K562 (cell line): Measurements from ENCODE around the gene BRD4. TPM values are rescaled to one million over a fixed set of nuclear protein-coding genes. Genes with fewer than 3 reads are reported as not detected.

ENCODE experiments used
- ATAC-seq: fragments of 200-7000 bp; cut with Tn5 transposase; 3 replicates; pipeline ENCODE4 v1.9.1; 2020; ENCODE audit warnings: moderate library complexity
- BruUV-seq: library from RNA; stranded (reverse); fragments of 400-500 nt; replicated peaks from 2 replicates; lab custom pipeline; 2021; lab: Mats Ljungman, UMichigan
- CTCF ChIA-PET: fragments of 300-600 bp; formaldehyde crosslinking; extraction: SDS; loops from one replicate; lab custom pipeline; 2021; ENCODE audit warnings: low intra/inter-chr PET ratio; lab: Yijun Ruan, JAX
- POLR2A ChIA-PET: fragments of 300-600, 350-650 bp; sonication (Branson Sonifier 250); formaldehyde crosslinking; extraction: SDS; loops from one replicate; lab custom pipeline; 2021; ENCODE audit warnings: antibody characterized with exemption, inconsistent platforms; lab: Yijun Ruan, JAX
- DNase-seq, 4 experiments: peaks; one replicate each; pipeline versions ENCODE4 v3.0.0 to v3.0.0-alpha.2; 2011 to 2018; ENCODE audit warnings: low spot score in 3 of 4, mixed read lengths in 3 of 4; ENCODE audit errors: extremely low read depth in 1 of 4
- FAIRE-seq: peaks from 2 replicates; lab custom pipeline; 2011; peaks lifted over from hg19 to GRCh38; lab: Jason Lieb, UNC
- H2AFZ ChIP-seq: 2 replicates; pipeline ENCODE4 v1.6.0; 2011; ENCODE audit warnings: low read depth, low read length, control low read depth, inconsistent platforms
- H3K27ac ChIP-seq: fragments of 200-600 bp; 3 replicates; pipeline ENCODE4 v1.8.0; 2011; ENCODE audit warnings: low read depth, mild to moderate bottlenecking, control low read depth, inconsistent platforms, low read length, moderate library complexity, mixed read lengths; ENCODE audit errors: extremely low read depth
- H3K27me3 ChIP-seq, 2 experiments: fragments of 300-600 bp in 1 of 2; 2 replicates in 1 of 2; 3 replicates in 1 of 2; pipeline versions ENCODE4 v1.6.0 to v1.8.0; 2011; ENCODE audit warnings: inconsistent platforms in 2 of 2, low read length in 2 of 2, mild to moderate bottlenecking in 1 of 2, mixed read lengths in 1 of 2, moderate library complexity in 1 of 2; ENCODE audit not compliant: control insufficient read depth in 2 of 2, insufficient read depth in 2 of 2
- H3K36me3 ChIP-seq: fragments of 300-600 bp; 3 replicates; pipeline ENCODE4 v1.8.0; 2011; ENCODE audit warnings: mild to moderate bottlenecking, low read length, inconsistent platforms; ENCODE audit not compliant: control insufficient read depth, insufficient read depth
- H3K4me1 ChIP-seq, 2 experiments: fragments of 200-600 bp in 1 of 2; replicated peaks in 1 of 2; 2 replicates in 1 of 2; 3 replicates in 1 of 2; pipeline versions ENCODE4 v1.5.1 to v1.8.0; 2011; ENCODE audit warnings: inconsistent platforms in 2 of 2, low read length in 2 of 2, mild to moderate bottlenecking in 1 of 2, mixed read lengths in 1 of 2, moderate library complexity in 1 of 2; ENCODE audit not compliant: control insufficient read depth in 2 of 2, insufficient read depth in 2 of 2
- H3K4me2 ChIP-seq: 2 replicates; pipeline ENCODE4 v1.6.1; 2011; ENCODE audit warnings: low read length, control low read depth, inconsistent platforms, mixed read lengths; ENCODE audit not compliant: insufficient read depth
- H3K4me3 ChIP-seq: fragments of 200-600 bp; sonication (generic), shearing (Covaris generic); 2 replicates; pipeline ENCODE4 v1.5.1; 2016; ENCODE audit warnings: control low read depth, inconsistent platforms
- H3K79me2 ChIP-seq: fragments of 200-600 bp; 3 replicates; pipeline ENCODE4 v1.8.0; 2011; ENCODE audit warnings: low read length, inconsistent platforms; ENCODE audit not compliant: control insufficient read depth, insufficient read depth
- H3K9ac ChIP-seq, 2 experiments: 2 replicates each; pipeline versions ENCODE4 v1.6.0 to v1.6.1; 2011; ENCODE audit warnings: low read depth in 2 of 2, low read length in 2 of 2, control low read depth in 1 of 2, inconsistent platforms in 1 of 2, mild to moderate bottlenecking in 1 of 2, mixed read lengths in 1 of 2; ENCODE audit not compliant: insufficient read depth in 1 of 2
- H3K9me1 ChIP-seq: one replicate; pipeline ENCODE4 v1.6.0; 2011; ENCODE audit warnings: inconsistent platforms, mild to moderate bottlenecking, low read length, moderate library complexity; ENCODE audit not compliant: control insufficient read depth, insufficient read depth
- H3K9me3 ChIP-seq: replicated peaks from 2 replicates; pipeline ENCODE4 v1.5.1; 2011; ENCODE audit warnings: low read depth, low read length, inconsistent platforms; ENCODE audit not compliant: control insufficient read depth, insufficient read depth
- H4K20me1 ChIP-seq: replicated peaks from 2 replicates; pipeline ENCODE4 v1.6.1; 2011; ENCODE audit warnings: low read length, inconsistent platforms, mixed read lengths; ENCODE audit not compliant: control insufficient read depth, insufficient read depth
- CEBPB ChIP-seq: fragments of 450-650 bp; IDR thresholded peaks from 2 replicates; pipeline ENCODE4 v1.6.1; 2016; ENCODE audit warnings: missing genetic modification characterization, missing compliant biosample characterization
- DDX20 ChIP-seq: fragments of 450-650 bp; IDR thresholded peaks from 2 replicates; pipeline ENCODE4 v1.6.1; 2016; ENCODE audit warnings: missing genetic modification characterization, low read depth, mild to moderate bottlenecking, missing compliant biosample characterization, moderate library complexity
- E2F4 ChIP-seq: sonication (generic); formaldehyde crosslinking; IDR thresholded peaks from 2 replicates; pipeline ENCODE4 v1.8.0; 2022; ENCODE audit warnings: mild to moderate bottlenecking, low read depth, missing genetic modification reagents
- HSF4 ChIP-seq: fragments of 250-450 bp; sonication (Bioruptor Pico); IDR thresholded peaks from 2 replicates; pipeline ENCODE4 v2.1.2; 2022; ENCODE audit warnings: mild to moderate bottlenecking, moderate library complexity, borderline replicate concordance
- MAFF ChIP-seq: IDR thresholded peaks from 2 replicates; pipeline ENCODE4 v1.6.1; 2012; ENCODE audit warnings: low read length, improper control_type of control experiment
- PHB ChIP-seq: fragments of 250-450 bp; sonication (Bioruptor Pico); IDR thresholded peaks from 2 replicates; pipeline ENCODE4 v1.5.0; 2021
- SRSF3 ChIP-seq: fragments of 200-400 bp; formaldehyde crosslinking; IDR thresholded peaks from 2 replicates; pipeline ENCODE4 v1.6.1; 2016; ENCODE audit warnings: mild to moderate bottlenecking, low read length, moderate library complexity; ENCODE audit not compliant: insufficient read depth
- TCF7 ChIP-seq: sonication (generic); IDR thresholded peaks from 2 replicates; pipeline ENCODE4 v1.6.1; 2016; ENCODE audit warnings: antibody characterized with exemption, borderline replicate concordance
- ZNF436 ChIP-seq: fragments of 250-450, 450-650 bp; sonication (Bioruptor Pico); formaldehyde crosslinking; IDR thresholded peaks from 2 replicates; pipeline ENCODE4 v1.7.0; 2020; ENCODE audit warnings: mild to moderate bottlenecking
- WGBS: fragments of 100-300 bp; shearing (Covaris generic); methylation state at CpG from one replicate; pipeline ENCODE4 v1.1.6; 2016; ENCODE audit warnings: low coverage, mixed read lengths; ENCODE audit not compliant: insufficient coverage; ENCODE audit errors: missing lambda C conversion rate; 5-methylcytosine and 5-hydroxymethylcytosine counted together
- in situ Hi-C: fragments of 300-500 bp; cut with MboI; formaldehyde crosslinking; loops from 4 replicates; pipeline ENCODE4 v1.15.0; 2018; ENCODE audit warnings: inconsistent platforms, mixed read lengths
- intact Hi-C: fragments of 100-400 bp; cut with micrococcal nuclease; formaldehyde crosslinking; loops from 2 replicates; pipeline ENCODE4 v1.14.2; 2022
- polyA plus RNA-seq, 8 experiments: library from polyadenylated mRNA; depleted of rRNA in 4 of 8; stranded (reverse) in 5 of 8; unstranded in 3 of 8; fragments of >200 nt; fragmentation: Nextera tagmentation in 2 of 8; fragmentation: Illumina TruSeq in 1 of 8; extraction: Ambion mirVana in 2 of 8; extraction: Trizol in 1 of 8; gene quantifications; 2 replicates each; pipeline versions ENCODE4 v1.2.1 to v1.2.3, GENCODE V29; 2011 to 2014; ENCODE audit warnings: inconsistent platforms in 1 of 8, missing spikeins in 1 of 8
- total RNA-seq, 7 experiments: library from RNA; depleted of rRNA in 6 of 7; stranded (reverse); fragments of >200 nt in 6 of 7; fragmentation: Illumina TruSeq in 2 of 7; extraction: Trizol in 2 of 7; gene quantifications; 2 replicates each; pipeline versions ENCODE4 v1.2.1 to v1.2.3, GENCODE V29; 2011 to 2021; ENCODE audit warnings: low replicate concordance in 1 of 7

Gene BRD4
- total and polyA plus RNA-seq, 9 of the 15 experiments (the other 6 are each of a cell fraction or from before 2014, with no cell fraction given), result 1.8 to 105 (median 15.6) TPM

GRCh38 chr19:15251010-15251748, 81.2 kb downstream of the BRD4 start:
- peaks cover 5% of the 10 kb centered on the region for H3K9me1 ChIP-seq
- in situ Hi-C loops, result no loop called here
- intact Hi-C loops, result no loop called here
- BruUV-seq, result no TSS peak
- no peak overlapping the region for H2AFZ ChIP-seq
- no peak overlapping the region for H3K27ac ChIP-seq
- H3K9me3 ChIP-seq, result no peaks in the 10 kb centered on the region
- no peak for TF ChIP-seq PHB (CRISPR knock-in tag)
- no peak for TF ChIP-seq ZNF436 (CRISPR knock-in tag)
- TF ChIP-seq SRSF3, result no peak
- TF ChIP-seq DDX20 (tag), result no peak
- TF ChIP-seq TCF7, result no peak
- TF ChIP-seq E2F4 (CRISPR knock-in tag), result no peak
- TF ChIP-seq HSF4, result no peak
- no peak for TF ChIP-seq CEBPB (tag)
- TF ChIP-seq MAFF, result no peak
- TF ChIP-seq, all 486 proteins: peak for 0
- DNase-seq (no peak), ATAC-seq (no peak), FAIRE-seq (no peak)
- Histone ChIP-seq H3K4me3 (no peak overlapping the region), H3K4me2 (no peak overlapping the region), H3K27me3 (no peaks in the 10 kb centered on the region), H3K9ac (no peak overlapping the region), H4K20me1 (peaks cover 18% of the 10 kb centered on the region), H3K36me3 (peaks cover 97% of the 10 kb centered on the region; the same call in 2 of the 3 replicates), H3K79me2 (peaks cover 9% of the 10 kb centered on the region; the same call in 2 of the 3 replicates), H3K4me1 (peaks cover 0 to 11% of the 10 kb centered on the region in 2 experiments; a peak in 1 of 5 replicates)
- ChIA-PET CTCF (interaction anchor here (0.7 to 0.8 kb wide), 2 partner anchors 74 to 270 kb away, joined by 3 to 4 read pairs; no protein-coding TSS in a partner anchor), POLR2A (interaction anchor here (0.5 to 1.1 kb wide), 5 partner anchors 17 to 120 kb away, joined by 3 to 5 read pairs (median 3); no protein-coding TSS in a partner anchor)
- 92% methylated on average over 18 of the region's 24 CpGs for WGBS
